ENCODE measurements around the gene SOX30. TPM values are rescaled to one million over a fixed set of nuclear protein-coding genes. Genes with fewer than 3 reads are reported as not detected.

Gene SOX30
- total RNA-seq, 2 experiments from 2014 or later, result 0.18 to 0.33 TPM

GRCh38 chr5:157650991-157651611 is 1.1 kb downstream of the SOX30 start:
- Mint-ChIP-seq H3K27me3 (no peaks in the 10 kb centered on the region), H3K4me1 (peaks cover 20% of the 10 kb centered on the region), H3K9me3 (peaks cover 34% of the 10 kb centered on the region), H3K27ac (no peak overlapping the region), H3K4me3 (no peak overlapping the region), H3K36me3 (ENCODE audit: low read depth) (peaks cover 29% of the 10 kb centered on the region)
- POLR2A ChIA-PET, result interaction anchor here (1.0 to 2.0 kb wide), 5 partner anchors 20 to 106 kb away, joined by 3 to 6 read pairs (median 4); no protein-coding TSS in a partner anchor
- CTCF ChIA-PET, result interaction anchor here (0.5 to 2.0 kb wide), 12 partner anchors 15 to 1611 kb away, joined by 3 to 5 read pairs (median 4); partner anchors contain the start of gene LSM11
- DNase-seq, result no peak

- no peaks in the 10 kb centered on the region for H3K27me3 Mint-ChIP-seq
- DNase-seq, result no peak
- CTCF ChIA-PET, result no interaction called here
- POLR2A ChIA-PET, result no interaction called here
- H3K4me1 Mint-ChIP-seq, result peaks cover 20% of the 10 kb centered on the region
- H3K4me3 Mint-ChIP-seq, result no peak overlapping the region
- H3K27ac Mint-ChIP-seq, result no peak overlapping the region
- peaks cover 16% of the 10 kb centered on the region for H3K9me3 Mint-ChIP-seq
- H3K36me3 Mint-ChIP-seq (ENCODE audit: low read depth), result peaks cover 18% of the 10 kb centered on the region
These were observed 3.1 kb downstream of the SOX30 start for GRCh38 chr5:157649101-157649500.

GRCh38 chr5:157648275-157648990 is 3.8 kb downstream of the SOX30 start:
- H3K27me3 Mint-ChIP-seq, result no peaks in the 10 kb centered on the region
- ChIA-PET CTCF (no interaction called here), POLR2A (no interaction called here)
- no peak overlapping the region for H3K4me3 Mint-ChIP-seq
- H3K27ac Mint-ChIP-seq, result no peak overlapping the region
- DNase-seq, result no peak
- H3K36me3 Mint-ChIP-seq (ENCODE audit: low read depth), result peaks cover 15% of the 10 kb centered on the region
- H3K4me1 Mint-ChIP-seq, result peaks cover 20% of the 10 kb centered on the region
- H3K9me3 Mint-ChIP-seq, result peaks cover 12% of the 10 kb centered on the region

GRCh38 chr5:157640406-157641066 is 11.7 kb downstream of the SOX30 start:
- Mint-ChIP-seq H3K27me3 (no peaks in the 10 kb centered on the region), H3K36me3 (ENCODE audit: low read depth) (no peaks in the 10 kb centered on the region), H3K4me3 (no peak overlapping the region), H3K27ac (no peak overlapping the region), H3K4me1 (no peaks in the 10 kb centered on the region), H3K9me3 (no peaks in the 10 kb centered on the region)
- ChIA-PET CTCF (no interaction called here), POLR2A (no interaction called here)
- no peak for DNase-seq

- Mint-ChIP-seq H3K27ac (no peak overlapping the region), H3K36me3 (ENCODE audit: low read depth) (peaks cover 2% of the 10 kb centered on the region), H3K4me3 (no peak overlapping the region), H3K4me1 (no peaks in the 10 kb centered on the region), H3K27me3 (peaks cover 2% of the 10 kb centered on the region), H3K9me3 (peaks cover 9% of the 10 kb centered on the region)
- ChIA-PET CTCF (interaction anchor here (0.8 to 1.0 kb wide), 2 partner anchors 21 to 23 kb away, joined by 3 read pairs; no protein-coding TSS in a partner anchor), POLR2A (interaction anchor here (1.0 to 1.3 kb wide), 2 partner anchors 16 to 18 kb away, joined by 3 to 4 read pairs; no protein-coding TSS in a partner anchor)
- DNase-seq, result no peak
These were observed 21.9 kb downstream of the SOX30 start for GRCh38 chr5:157630341-157630740.

- Mint-ChIP-seq H3K27ac (no peak overlapping the region), H3K27me3 (peaks cover 8% of the 10 kb centered on the region), H3K9me3 (peaks cover 9% of the 10 kb centered on the region), H3K4me1 (no peaks in the 10 kb centered on the region), H3K4me3 (no peak overlapping the region), H3K36me3 (ENCODE audit: low read depth) (peaks cover 2% of the 10 kb centered on the region)
- ChIA-PET CTCF (no interaction called here), POLR2A (no interaction called here)
- DNase-seq, result no peak
These were observed 25.4 kb downstream of the SOX30 start for GRCh38 chr5:157626831-157627230.

GRCh38 chr5:157624144-157624543 is 28.1 kb downstream of the SOX30 start:
- H3K36me3 Mint-ChIP-seq (ENCODE audit: low read depth), result peaks cover 9% of the 10 kb centered on the region
- H3K27me3 Mint-ChIP-seq, result peaks cover 15% of the 10 kb centered on the region
- H3K9me3 Mint-ChIP-seq, result peaks cover 10% of the 10 kb centered on the region
- no peak for DNase-seq
- ChIA-PET POLR2A (no interaction called here), CTCF (no interaction called here)
- no peak overlapping the region for H3K27ac Mint-ChIP-seq
- no peaks in the 10 kb centered on the region for H3K4me1 Mint-ChIP-seq
- H3K4me3 Mint-ChIP-seq, result no peak overlapping the region

- peaks cover 13% of the 10 kb centered on the region for H3K9me3 Mint-ChIP-seq
- H3K4me3 Mint-ChIP-seq, result no peak overlapping the region
- ChIA-PET CTCF (no interaction called here), POLR2A (no interaction called here)
- H3K27me3 Mint-ChIP-seq, result peaks cover 13% of the 10 kb centered on the region
- no peak for DNase-seq
- H3K4me1 Mint-ChIP-seq, result no peaks in the 10 kb centered on the region
- peaks cover 17% of the 10 kb centered on the region for H3K36me3 Mint-ChIP-seq (ENCODE audit: low read depth)
- H3K27ac Mint-ChIP-seq, result no peak overlapping the region
These were observed 31.5 kb downstream of the SOX30 start for GRCh38 chr5:157620776-157621175.

GRCh38 chr5:157618191-157618765 is 34.0 kb downstream of the SOX30 start:
- Mint-ChIP-seq H3K27ac (no peak overlapping the region), H3K4me3 (no peak overlapping the region), H3K9me3 (peaks cover 13% of the 10 kb centered on the region), H3K36me3 (ENCODE audit: low read depth) (peaks cover 22% of the 10 kb centered on the region), H3K27me3 (peaks cover 13% of the 10 kb centered on the region), H3K4me1 (peaks cover 12% of the 10 kb centered on the region)
- DNase-seq, result no peak
- ChIA-PET CTCF (interaction anchor here (1.1 to 1.6 kb wide), 2 partner anchors 10 to 11 kb away, joined by 3 to 5 read pairs; no protein-coding TSS in a partner anchor), POLR2A (interaction anchor here (0.8 kb wide), 1 partner anchor 15 kb away, joined by 3 read pairs; no protein-coding TSS in a partner anchor)

GRCh38 chr5:157616785-157617184 is 35.5 kb downstream of the SOX30 start:
- no peak for DNase-seq
- POLR2A ChIA-PET, result interaction anchor here (1.2 kb wide), 1 partner anchor 9 kb away, joined by 4 read pairs; no protein-coding TSS in a partner anchor
- Mint-ChIP-seq H3K27me3 (peaks cover 7% of the 10 kb centered on the region), H3K4me3 (no peak overlapping the region), H3K9me3 (peaks cover 13% of the 10 kb centered on the region), H3K27ac (no peak overlapping the region), H3K4me1 (peaks cover 25% of the 10 kb centered on the region), H3K36me3 (ENCODE audit: low read depth) (peaks cover 22% of the 10 kb centered on the region)
- CTCF ChIA-PET, result no interaction called here

GRCh38 chr5:157613385-157614245 is 38.6 kb downstream of the SOX30 start:
- DNase-seq, result no peak
- H3K9me3 Mint-ChIP-seq, result peaks cover 4% of the 10 kb centered on the region
- H3K4me3 Mint-ChIP-seq, result peak overlapping the region; percentile 66
- ChIA-PET POLR2A (interaction anchor here (1.3 to 2.3 kb wide), 6 partner anchors 10 to 72 kb away, joined by 3 to 9 read pairs (median 6); no protein-coding TSS in a partner anchor), CTCF (interaction anchor here (0.6 kb wide), 1 partner anchor 673 kb away, joined by 3 read pairs; no protein-coding TSS in a partner anchor)
- H3K27me3 Mint-ChIP-seq, result no peaks in the 10 kb centered on the region
- H3K27ac Mint-ChIP-seq, result peak overlapping the region; percentile 86
- peaks cover 18% of the 10 kb centered on the region for H3K36me3 Mint-ChIP-seq (ENCODE audit: low read depth)
- H3K4me1 Mint-ChIP-seq, result peaks cover 49% of the 10 kb centered on the region

- Mint-ChIP-seq H3K27me3 (no peaks in the 10 kb centered on the region), H3K9me3 (peaks cover 3% of the 10 kb centered on the region), H3K4me3 (peak overlapping the region; percentile 38), H3K36me3 (ENCODE audit: low read depth) (peaks cover 11% of the 10 kb centered on the region), H3K27ac (peak overlapping the region; percentile 86), H3K4me1 (peaks cover 59% of the 10 kb centered on the region)
- ChIA-PET CTCF (interaction anchor here (1.1 to 1.2 kb wide), 2 partner anchors 9 to 39 kb away, joined by 3 read pairs; no protein-coding TSS in a partner anchor), POLR2A (interaction anchor here (0.9 to 2.3 kb wide), 7 partner anchors 9 to 73 kb away, joined by 3 to 9 read pairs (median 5); no protein-coding TSS in a partner anchor)
- no peak for DNase-seq
These were observed 39.7 kb downstream of the SOX30 start for GRCh38 chr5:157612581-157612980.
